MM.1S (cell line): ENCODE data around the gene PVRIG.
"Not testable (repeated sequence)": the region's sequence is repeated elsewhere in the genome, so short reads cannot be mapped to it uniquely, and the experiment has no call there.

Source experiments
- CTCF ChIP-seq: fragments of 300-600 bp; sonication (generic); IDR thresholded peaks from 2 replicates; pipeline ENCODE4 v1.5.1; 2016; ENCODE audit warnings: antibody characterized with exemption, low read length, mixed read lengths
- EZH2phosphoT487 ChIP-seq: fragments of 300-600 bp; sonication (generic); IDR thresholded peaks from 2 replicates; pipeline ENCODE4 v1.6.1; 2018; ENCODE audit warnings: antibody characterized with exemption, low read length

GRCh38 chr7:100262896-100263295 lies 43.1 kb downstream of the PVRIG start:
- TF ChIP-seq CTCF, EZH2phosphoT487: not testable (repeated sequence)
